Non-pigmented ciliary epithelial cell (primary cell): ENCODE measurements around the gene ANKRD36B.
"Not testable (repeated sequence)": the region's sequence is repeated elsewhere in the genome, so short reads cannot be mapped to it uniquely, and the experiment has no call there.

Experiments
- DNase-seq: peaks from one replicate; pipeline ENCODE4 v3.0.0-alpha.2; 2010; ENCODE audit warnings: low read depth

ANKRD36B gene

GRCh38 chr2:97549058-97549457 is 40.6 kb downstream of the ANKRD36B start:
- not testable (repeated sequence) for DNase-seq

DNA sequence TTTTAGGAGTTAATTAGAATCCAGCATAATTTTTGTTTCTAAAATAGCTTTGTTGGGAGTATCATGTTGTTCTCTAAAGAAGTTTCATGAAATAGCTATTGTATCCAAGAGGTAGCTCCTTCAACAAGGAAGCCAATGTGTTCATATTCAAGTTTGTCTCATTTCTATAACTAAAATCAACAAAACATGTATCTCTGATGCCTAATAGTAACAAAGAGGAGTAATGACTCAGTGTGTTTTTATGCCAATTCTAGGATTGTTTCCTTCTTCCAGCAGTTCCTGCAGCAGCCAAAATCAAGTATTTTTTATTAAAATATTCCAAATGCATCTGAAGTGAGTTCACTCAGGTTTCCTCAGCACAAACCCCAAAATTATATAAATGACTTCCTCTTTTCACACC is 41.1 kb downstream of the ANKRD36B start:
- DNase-seq: not testable (repeated sequence)

DNA sequence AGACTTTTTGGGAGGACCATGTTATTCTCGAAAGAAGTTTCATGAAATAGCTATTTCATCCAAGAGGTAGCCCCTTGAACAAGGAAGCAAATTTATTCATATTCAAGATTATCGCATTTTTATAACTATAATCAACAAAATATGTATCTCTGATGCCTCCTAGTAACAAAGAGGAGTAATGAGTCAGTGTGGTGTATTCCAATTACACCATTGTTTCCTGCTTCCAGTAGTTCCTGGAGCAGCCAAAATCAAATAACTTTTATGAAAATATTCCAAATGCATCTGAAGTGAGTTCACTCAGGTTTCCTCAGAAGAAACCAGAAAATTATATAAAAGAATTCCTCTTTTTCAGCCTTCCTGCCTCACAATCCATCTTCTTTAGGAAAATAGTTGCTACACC is 43.0 kb downstream of the ANKRD36B start:
- DNase-seq: no peak

DNA sequence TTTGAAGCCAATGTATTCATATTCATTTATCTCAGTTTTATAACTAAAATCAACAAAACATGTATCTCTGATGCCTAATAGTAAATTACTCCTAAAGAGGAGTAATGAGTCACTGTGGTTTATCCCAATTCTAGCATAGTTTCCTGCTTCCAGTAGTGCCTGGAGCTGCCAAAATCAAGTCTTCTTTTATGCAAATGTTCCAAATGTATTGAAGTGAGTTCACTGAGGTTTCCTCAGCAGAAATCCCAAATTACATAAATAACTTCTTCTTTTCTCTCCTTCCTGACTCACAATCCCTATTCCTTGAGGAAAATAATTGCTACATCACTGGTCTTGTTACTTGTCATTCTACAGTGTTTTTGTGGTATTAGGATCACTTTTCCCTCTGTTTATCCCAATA is 44.8 kb downstream of the ANKRD36B start:
- DNase-seq: not testable (repeated sequence)

GRCh38 chr2:97525904-97526303 is 63.8 kb downstream of the ANKRD36B start:
- DNase-seq: not testable (repeated sequence)

- DNase-seq: not testable (repeated sequence)
Measured at GRCh38 chr2:97523816-97524215, 65.9 kb downstream of the ANKRD36B start.

- DNase-seq: not testable (repeated sequence)
Measured at GRCh38 chr2:97522916-97523555, 66.6 kb downstream of the ANKRD36B start.

- DNase-seq: not testable (repeated sequence)
Measured at GRCh38 chr2:97495651-97496050, 94.0 kb downstream of the ANKRD36B start.

DNA sequence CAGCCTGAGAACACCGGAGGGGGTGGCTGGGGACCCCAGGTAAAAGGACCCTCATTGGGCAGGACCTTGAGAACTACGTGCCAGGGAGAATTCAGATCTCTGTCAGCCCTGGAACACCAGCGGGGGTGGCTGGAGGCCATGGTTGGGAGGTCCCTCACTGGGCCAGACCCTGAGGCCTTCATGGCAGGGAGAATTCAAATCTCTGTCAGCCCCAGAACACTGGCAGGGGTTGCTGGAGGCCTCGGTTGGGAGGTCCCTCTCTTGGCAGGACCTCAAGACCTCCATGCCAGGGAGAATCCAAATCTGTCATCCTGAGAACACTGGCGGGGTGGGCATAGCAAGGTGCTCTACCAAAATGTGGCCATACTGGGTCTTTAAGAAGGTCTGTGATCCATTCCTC is 99.5 kb downstream of the ANKRD36B start:
- not testable (repeated sequence) for DNase-seq
